ENCODE results near the gene LAD1.

LAD1 gene

DNA sequence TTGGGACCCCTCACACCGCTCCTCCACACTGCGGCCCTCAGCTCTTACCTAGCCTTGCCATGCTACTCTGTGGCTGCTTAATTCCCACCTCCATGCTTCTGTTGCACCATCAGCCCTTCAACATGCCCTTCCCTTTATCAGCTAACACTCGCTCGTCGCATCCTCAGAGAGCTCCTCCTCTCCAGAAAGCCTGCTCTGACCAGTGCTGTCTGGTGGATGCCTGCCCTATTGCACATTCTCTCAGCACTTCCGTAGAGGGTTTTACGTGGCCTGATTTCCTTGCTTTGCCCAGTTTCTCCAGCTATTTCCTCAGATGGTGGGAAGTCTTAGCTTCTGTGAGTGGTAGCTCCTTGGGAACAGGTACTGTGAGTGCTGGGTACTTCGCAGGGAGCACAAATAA is 10.3 kb upstream of the LAD1 start:
- in situ Hi-C loops (cut with MboI; ENCODE audit: low pct_unique_long_range_greater_than_20kb, low sequenced_read_pairs, unreplicated experiment) = no loop called here
- no peak for DNase-seq (ENCODE audit: low spot score)
- TF ChIP-seq, protein P1, sequence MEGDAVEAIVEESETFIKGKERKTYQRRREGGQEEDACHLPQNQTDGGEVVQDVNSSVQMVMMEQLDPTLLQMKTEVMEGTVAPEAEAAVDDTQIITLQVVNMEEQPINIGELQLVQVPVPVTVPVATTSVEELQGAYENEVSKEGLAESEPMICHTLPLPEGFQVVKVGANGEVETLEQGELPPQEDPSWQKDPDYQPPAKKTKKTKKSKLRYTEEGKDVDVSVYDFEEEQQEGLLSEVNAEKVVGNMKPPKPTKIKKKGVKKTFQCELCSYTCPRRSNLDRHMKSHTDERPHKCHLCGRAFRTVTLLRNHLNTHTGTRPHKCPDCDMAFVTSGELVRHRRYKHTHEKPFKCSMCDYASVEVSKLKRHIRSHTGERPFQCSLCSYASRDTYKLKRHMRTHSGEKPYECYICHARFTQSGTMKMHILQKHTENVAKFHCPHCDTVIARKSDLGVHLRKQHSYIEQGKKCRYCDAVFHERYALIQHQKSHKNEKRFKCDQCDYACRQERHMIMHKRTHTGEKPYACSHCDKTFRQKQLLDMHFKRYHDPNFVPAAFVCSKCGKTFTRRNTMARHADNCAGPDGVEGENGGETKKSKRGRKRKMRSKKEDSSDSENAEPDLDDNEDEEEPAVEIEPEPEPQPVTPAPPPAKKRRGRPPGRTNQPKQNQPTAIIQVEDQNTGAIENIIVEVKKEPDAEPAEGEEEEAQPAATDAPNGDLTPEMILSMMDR (IDR thresholded peaks at IDR 0.05; ENCODE audit: extremely low read depth, insufficient read depth, missing control alignments) = no peak

DNA sequence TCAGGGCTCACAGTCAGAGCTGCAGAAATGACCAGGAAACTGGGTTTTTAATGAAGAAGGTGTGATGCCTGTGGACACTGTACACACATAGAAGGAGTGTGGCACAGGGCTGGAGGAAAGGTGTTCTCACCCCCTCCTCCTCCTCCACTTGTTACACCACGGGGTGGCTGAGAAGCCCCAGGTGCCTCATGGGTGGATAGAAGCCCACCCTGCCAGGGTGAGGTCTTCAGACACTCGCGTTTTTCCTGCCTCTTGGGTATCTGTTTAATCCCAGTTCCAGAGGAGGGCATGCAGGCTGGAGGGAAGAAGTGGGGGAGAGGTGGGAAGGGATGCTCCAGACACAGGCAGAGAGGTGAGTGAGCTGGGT is 9.7 kb upstream of the LAD1 start:
- TF ChIP-seq, protein P1 (IDR thresholded peaks at IDR 0.05; ENCODE audit: extremely low read depth, insufficient read depth, missing control alignments) = no peak
- in situ Hi-C loops (cut with MboI; ENCODE audit: low pct_unique_long_range_greater_than_20kb, low sequenced_read_pairs, unreplicated experiment) = no loop called here
- no peak for DNase-seq (ENCODE audit: low spot score)

DNA sequence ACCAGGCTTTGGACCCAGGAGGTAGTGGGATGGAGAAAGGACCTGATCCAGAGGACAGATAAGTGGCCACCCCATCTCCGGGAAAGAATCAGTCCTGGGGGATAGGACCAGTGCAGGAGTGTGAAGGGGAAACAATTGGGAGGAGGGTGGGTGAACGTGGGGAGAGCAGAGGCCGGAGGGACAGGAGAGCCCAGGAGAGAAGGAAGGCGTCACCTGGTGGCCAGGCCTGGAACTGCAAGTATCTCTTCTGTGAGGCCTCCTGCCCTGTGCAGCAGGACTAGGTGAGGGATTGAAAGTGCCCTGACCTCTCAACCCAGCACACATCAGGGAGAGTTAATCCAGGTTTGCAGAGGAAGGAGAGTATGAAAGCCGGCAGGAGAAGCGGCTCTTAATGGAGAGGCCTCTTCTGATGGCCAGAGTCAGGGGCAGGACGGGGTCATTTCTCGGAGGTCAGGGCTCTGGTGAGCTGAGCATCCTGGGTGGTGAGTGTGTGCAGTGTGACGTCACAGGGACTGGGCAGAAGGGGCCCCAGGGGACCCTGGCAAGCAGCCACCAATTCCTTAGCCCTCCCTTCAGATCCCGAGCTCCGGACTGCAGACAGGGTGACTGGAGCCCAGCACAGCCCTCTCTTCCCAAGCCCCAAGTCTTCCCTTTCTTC is 9.2 kb upstream of the LAD1 start:
- TF ChIP-seq, protein P1 (IDR thresholded peaks at IDR 0.05; ENCODE audit: extremely low read depth, insufficient read depth, missing control alignments) = peak; percentile 98
- in situ Hi-C loops (cut with MboI; ENCODE audit: low pct_unique_long_range_greater_than_20kb, low sequenced_read_pairs, unreplicated experiment) = no loop called here
- DNase-seq (ENCODE audit: low spot score) = peak; percentile 87

DNA sequence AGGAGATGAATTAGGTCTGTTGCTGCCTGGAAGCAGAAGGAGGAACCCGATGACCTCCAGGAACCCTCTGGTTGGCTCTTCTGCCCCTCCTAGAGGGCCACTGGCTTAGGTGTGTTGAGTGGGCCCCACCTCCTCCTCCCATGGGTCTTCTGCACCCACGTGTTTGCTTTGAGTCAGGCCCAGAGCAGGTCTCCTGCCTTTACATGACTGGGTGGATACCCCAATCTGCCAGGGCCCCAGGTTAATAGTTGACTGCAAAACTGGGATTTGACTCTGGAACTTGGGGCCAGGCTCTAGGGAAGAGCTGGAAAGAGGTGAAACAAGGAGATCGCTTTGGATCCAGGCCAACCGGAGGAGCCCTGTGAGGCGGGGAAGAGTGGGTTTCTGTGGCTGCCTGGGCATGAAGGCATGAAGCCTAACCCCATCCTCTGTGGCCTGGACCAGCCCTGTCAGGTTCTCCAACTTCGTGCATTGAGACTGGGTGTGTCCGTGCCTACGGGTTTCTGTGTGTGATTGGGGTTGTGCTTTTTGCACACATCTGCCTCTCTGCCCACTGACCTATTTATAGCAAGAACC is 7.8 kb upstream of the LAD1 start:
- TF ChIP-seq, protein P1 (IDR thresholded peaks at IDR 0.05; ENCODE audit: extremely low read depth, insufficient read depth, missing control alignments) = no peak
- DNase-seq (ENCODE audit: low spot score) = no peak
- in situ Hi-C loops (cut with MboI; ENCODE audit: low pct_unique_long_range_greater_than_20kb, low sequenced_read_pairs, unreplicated experiment) = no loop called here

DNA sequence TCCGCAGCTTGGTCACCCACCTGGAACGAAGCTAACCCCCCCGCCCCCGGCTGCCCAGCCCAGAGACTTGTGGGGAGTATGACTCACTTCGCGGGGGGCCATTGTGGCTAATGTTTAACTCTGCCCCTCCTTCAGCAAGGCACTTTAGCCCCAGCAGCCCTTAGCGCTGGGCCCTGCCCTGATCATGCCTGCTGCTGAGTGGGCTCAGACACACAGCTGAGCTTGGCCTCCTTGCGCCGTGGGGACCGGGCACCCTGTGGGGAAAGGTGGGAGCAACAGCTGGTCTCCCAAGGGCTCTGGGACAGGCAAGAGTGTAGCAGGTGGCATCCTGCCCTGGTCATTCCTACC is 6.3 kb upstream of the LAD1 start:
- in situ Hi-C loops (cut with MboI; ENCODE audit: low pct_unique_long_range_greater_than_20kb, low sequenced_read_pairs, unreplicated experiment) = no loop called here
- peak; percentile 67 for DNase-seq (ENCODE audit: low spot score)
- TF ChIP-seq, protein P1 (IDR thresholded peaks at IDR 0.05; ENCODE audit: extremely low read depth, insufficient read depth, missing control alignments) = no peak

DNA sequence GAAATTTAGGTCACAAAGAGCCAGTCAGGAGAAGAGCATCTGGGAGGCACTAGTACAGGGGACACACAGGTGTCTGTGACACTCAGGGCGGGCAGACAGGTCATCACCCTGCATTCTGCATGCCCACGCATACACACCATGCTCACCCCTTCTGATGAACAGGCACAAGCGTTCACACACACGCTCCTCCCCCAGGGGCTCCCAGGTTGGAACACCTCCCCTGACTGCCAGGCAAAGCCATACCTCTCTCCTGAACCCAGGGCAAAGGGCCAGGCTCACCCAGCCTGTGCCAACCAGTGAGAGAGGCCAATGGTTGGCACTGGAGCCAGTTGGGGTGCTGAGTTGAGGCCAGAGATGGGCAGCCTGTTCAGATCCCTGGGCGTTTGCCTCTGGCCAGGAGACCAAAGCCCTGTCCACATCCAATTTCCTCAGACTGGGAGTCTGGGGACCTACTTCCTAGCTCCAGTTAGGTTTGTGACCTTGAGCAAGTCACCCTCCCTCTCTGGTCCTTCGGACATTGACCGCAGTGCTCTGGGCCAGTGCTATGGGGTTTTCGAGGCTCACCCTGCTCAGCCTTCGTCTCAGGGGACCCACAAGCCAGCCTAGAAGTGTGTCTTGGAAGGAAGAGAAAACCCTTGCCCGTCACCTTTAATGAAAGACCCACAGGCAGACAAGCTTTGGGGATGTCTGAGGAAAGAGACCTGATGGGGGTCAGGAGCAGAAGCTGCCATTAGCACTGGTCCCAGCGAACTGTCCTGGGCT is 5.8 kb upstream of the LAD1 start:
- in situ Hi-C loops (cut with MboI; ENCODE audit: low pct_unique_long_range_greater_than_20kb, low sequenced_read_pairs, unreplicated experiment) = no loop called here
- TF ChIP-seq, protein P1 (IDR thresholded peaks at IDR 0.05; ENCODE audit: extremely low read depth, insufficient read depth, missing control alignments) = no peak
- no peak for DNase-seq (ENCODE audit: low spot score)
